HG02642 (cell line): Measurements from ENCODE around the gene UQCR11.
"Not testable (repeated sequence)": the region's sequence is repeated elsewhere in the genome, so short reads cannot be mapped to it uniquely, and the experiment has no call there.

Source experiments
- ATAC-seq: cut with Tn5 transposase; IDR thresholded peaks from one replicate; pipeline ENCODE4 v1.9.1; 2021; ENCODE audit warnings: mild to moderate bottlenecking; ENCODE audit not compliant: unreplicated experiment, poor library complexity

The UQCR11 gene

DNA sequence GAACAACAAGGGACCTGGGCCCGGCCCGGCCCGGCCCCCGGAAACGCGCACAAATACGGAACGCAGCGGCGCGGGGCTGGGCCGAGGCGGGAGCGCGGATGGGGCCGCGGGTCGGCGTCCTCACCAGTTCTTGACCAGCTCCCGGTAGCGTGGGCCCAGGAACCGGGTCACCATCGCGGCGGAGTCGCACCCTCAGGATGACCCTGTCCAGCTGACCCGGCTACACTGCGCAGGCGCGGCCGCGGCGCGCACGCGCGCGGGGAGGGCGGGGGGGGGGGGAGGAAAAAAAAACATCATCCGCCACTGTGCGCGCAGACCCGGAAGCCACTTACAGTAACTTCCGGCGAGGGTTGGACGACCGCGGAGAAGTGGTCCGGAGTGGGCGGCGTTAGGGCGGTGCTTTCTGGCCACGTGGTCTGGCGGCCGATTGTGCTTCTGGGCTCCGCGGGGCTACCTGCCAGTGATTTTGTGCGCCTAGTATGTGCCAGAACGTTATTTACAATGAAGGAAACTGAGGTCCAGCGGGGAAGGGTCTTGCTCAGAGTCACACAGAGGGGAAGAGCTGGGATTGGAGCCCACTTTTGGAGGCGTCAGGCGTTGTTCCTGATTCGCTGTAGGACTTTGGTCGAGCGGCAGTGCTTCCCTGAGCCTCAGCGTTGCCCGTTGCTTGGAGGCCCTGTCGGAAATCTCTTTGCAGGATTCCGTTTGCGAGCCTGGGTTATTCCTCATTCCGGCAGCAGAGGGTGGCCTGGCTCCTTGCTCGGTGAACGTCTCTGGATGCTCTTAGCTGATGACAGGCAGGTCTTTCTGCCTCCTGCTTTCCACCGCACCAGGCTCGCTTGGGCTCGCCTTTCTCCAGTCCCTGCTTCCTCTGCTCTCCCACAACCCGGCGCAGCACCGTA is at the start of gene UQCR11:
UQCR11 (minus strand) TSS at position 227 of the 902 bp plus-strand sequence; CDS start at position 174, 53 bp downstream.
- peak; percentile 85 for ATAC-seq

DNA sequence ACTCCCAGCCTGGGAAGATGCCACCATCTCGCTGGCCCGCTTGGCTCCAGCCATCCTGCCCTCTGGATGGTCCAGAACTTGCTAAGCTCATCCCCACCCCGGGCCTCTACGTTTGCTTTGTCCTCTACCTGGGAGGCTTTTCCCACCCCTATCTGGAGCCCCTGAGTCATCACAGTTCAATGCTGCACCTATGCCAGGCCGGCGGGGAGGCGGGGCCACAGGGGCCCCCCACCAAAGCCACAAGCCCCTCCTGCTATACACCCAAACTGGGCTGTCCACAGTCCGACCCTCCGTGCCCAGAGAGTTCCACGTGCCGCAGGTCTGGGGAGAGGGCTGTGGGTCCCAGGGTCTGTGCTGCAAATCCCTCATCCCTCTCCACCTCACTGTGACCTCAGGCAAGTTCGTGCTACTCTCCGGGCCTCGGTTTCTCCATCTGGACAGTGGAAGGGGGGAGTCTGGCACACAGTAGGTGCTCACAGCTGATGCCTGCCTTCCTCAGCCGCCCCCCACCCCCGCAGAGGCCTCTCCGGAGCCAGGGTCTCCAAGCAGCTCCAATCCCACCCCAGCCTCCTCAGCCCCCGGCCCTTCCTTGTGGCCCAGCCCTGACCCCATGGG is 49.0 kb upstream of the UQCR11 start:
- no peak for ATAC-seq

DNA sequence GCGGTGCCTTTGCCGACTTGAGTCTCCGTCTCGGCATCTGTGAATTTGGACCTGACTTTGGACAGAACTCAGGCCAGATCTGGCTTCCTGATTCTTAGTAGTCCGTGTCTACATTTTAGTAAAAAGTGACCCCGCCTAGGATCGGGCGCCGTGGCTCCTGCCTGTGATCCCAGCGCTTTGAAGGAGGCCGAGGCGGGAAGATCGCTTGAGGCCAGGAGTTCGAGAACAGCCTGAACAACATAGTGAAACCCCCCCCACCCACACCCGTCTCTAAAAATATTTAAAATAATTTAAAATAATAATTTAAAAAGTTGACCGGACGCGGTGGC is 48.0 kb upstream of the UQCR11 start:
- ATAC-seq: no peak

DNA sequence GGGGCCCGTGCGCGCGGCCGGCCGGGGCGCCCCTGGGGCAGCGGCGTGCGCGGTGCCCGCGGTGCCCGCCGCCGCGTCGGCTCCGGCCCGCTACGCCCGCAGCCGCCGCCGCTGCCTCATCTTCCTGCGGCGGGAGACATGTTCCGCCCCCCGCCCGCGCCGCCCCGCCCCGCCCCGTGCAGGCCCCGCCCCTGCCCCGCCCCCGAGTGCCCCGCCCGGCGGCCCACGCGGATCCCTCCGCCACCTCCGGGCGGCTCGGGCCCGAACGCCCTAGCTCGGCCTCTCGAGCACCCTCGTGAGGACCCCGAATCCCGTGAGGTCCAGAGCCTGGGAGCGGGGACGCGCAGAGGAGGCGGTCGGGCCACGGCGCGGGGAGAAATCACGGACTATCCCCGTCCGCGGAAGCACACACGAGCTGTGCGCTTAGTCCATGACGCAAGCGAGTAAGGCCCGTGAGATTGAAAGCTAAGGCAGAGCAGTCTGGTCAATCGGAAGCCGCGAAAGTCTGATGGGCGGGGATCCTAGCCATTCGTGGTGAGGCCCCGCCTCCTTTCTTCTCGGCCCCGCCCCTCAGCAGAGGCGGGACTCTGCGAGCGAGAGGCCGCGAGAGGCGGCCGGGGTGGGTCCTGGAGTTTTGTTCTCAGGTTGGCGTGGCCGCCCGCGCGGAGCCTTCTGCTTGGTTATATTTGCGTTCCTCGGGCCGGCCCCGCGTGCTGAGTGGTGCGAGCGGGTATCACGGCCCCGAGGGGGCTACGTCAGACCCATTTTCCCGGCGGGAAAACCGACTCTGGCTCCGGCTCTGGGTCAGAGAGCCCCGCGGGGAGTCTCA is 47.4 kb upstream of the UQCR11 start, which contains the start of gene TCF3:
TCF3 (minus strand) TSS at position 145 of the 829 bp plus-strand sequence. CDS start 2,367 bp downstream, outside the sequence.
- ATAC-seq: peak; percentile 73

DNA sequence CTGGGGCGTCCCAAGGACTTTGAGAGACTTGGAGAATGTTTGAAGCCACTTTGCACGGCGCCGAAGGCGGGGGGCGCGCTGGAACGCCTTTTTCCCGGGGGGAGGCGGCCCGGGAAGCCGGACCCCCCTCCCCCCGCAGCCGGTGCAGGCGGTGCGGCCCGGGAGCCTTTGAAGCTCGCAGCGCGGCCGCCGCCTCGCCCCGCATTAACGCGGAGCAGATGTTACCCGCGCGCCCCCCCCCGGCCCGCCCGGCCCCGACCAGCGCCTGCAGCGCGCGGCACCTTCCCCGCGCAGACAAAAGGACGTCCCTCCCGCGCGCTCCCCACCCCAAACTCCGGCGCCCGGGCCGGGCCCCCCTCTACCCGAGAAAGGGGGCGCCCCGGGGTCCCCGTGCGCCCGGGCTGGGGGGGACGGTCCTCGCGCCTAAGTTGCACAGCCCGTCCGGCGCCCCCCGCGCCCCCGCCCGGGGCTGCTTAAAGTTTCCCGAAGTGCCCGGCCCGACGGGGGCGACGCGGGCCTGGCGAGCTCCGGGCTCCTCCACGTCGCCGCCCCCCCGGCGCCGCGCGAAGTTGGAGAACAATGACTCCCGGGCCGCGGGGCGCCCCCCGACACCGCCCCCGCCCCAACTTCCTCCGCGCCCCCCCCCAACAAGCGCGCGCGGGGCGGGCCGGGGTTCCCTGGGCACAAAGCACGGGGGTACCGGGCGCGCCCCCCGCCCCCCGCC is 46.5 kb upstream of the UQCR11 start:
- ATAC-seq: peak; percentile 1

DNA sequence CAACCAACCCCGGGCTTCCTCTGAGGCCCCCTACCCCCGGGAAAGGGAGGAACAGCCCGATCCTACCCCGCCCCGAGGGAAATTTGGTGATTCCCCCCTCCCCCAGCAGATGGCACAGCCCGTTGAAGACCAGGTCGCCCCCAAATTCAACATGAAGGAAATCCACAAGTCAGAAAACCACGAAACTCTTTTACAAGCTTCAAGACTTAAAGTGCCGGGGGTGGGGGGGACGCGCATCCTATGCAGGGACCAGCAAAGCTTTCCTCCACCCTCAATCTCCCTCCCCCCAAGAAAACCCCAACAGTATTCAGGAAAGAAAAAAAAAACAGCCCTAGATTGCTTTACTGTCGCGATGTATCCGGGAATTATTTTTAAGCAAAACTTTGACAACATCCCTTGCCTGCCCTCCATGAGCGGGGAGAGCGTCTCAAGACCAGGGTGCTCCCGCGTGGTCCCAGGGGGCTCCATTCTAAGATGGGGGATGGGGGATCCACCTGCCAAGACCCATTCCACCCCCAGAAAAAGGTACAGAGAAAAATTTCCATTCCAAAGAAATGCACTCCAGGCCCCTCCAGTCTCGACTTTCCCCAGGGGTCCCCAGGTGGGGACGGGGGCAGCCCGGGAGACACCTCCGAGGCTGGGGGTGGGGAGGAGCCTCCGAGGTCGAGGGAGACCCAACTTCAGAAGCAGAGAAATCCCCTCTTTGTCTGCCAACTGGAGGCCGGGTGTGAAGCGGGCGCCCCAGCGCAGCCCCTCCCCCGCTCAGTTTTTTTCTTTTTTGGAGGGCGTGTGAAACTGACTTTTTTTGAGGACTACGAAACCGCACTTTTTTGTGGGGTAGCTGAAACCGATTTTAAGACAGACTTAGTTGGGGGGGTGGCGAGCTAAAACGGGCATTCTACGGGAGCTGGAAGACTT is 45.6 kb upstream of the UQCR11 start:
- ATAC-seq: no peak

DNA sequence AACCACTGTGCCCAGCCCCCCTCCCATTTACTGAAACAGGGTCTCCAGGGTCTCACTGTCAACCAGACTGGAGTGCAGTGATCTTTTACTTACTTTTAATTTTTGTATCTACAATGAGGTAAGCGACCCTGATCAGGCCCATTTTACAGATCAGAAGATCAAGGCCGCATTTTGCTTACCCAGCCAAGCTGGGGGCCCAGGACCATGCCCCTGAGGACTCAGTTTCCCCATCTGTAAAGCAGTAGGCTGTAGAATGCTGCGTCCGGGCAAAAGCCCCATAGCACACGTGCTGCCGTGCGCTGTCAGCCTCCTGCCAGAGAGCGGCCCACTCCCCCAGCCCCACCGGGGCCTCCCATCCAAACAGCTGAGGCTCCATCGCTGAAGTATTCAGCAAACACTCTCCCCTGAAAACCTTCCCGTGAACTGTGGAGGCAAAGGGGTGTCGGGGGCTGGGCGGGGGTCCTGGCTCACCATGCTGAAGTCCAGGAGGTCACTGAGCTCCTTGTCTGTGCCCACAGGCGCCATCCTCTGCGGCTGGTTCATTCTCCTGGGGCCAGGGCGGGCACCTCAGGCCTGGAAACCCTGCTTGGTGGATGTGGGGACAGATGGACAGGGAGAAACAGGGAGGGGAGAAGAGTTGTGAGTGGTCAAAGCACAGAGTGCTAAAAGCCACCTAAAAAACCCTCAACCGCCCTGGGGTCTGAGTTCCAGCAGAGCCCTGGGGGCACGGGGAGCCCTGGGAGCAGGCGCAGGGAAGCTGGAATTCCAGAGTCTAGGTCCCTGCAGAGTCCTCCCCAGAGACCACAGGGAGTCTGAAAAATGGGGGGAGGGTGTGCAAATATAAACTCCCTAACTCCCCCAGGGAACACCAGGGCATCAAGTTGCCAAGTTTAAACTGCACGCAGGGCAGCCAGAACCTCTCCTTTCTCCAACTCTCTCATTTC is 44.7 kb upstream of the UQCR11 start:
- no peak for ATAC-seq

DNA sequence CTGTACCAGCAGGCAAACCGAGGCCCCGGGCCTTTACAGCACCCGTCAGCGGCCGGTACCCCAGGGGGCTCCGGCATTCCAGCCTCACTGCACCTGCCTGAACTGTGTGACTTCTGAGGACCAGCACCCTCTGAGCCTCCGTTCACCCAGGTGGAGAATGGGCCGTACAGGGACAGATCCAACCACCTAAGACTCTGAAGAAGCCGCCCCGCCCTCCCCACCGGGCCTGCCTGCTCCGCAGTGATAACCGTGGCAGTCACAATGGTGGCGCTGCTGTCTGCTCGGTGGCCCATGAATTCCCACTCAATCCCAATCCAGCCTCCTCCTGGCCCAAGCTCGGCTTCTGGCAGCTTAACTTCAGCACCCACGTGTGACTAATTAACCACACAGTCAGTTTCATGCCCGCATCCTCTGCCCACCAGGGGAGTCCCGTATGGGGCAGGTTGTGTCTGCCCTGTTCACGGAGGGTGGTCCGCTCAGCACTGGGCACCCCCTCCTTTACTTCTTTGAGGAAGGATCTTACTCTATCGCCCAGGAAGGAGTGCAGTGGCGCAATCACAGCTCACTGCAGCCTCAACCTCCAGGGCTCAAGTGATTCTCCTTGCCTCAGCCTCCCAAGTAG is 43.8 kb upstream of the UQCR11 start:
- peak; percentile 1 for ATAC-seq

DNA sequence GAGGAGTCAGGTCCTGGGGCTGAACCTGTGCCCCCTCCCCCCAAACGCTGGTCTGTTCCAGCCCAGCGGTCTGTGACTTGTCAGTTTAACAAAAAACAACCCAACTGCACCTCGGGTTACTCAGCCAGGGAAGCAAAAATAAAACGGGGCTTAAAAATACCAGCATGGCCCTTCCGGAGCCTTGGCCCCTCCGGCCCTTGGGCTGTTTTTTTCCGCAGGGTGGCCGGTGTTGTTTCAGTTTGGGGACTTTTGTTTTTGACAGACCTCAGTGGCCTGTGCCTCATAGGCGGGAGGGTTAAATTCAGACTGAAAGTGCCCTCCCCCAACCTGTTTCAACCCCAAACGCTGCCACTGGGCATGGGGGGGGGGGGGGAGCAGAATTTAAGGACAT is 43.2 kb upstream of the UQCR11 start:
- peak; percentile 10 for ATAC-seq

DNA sequence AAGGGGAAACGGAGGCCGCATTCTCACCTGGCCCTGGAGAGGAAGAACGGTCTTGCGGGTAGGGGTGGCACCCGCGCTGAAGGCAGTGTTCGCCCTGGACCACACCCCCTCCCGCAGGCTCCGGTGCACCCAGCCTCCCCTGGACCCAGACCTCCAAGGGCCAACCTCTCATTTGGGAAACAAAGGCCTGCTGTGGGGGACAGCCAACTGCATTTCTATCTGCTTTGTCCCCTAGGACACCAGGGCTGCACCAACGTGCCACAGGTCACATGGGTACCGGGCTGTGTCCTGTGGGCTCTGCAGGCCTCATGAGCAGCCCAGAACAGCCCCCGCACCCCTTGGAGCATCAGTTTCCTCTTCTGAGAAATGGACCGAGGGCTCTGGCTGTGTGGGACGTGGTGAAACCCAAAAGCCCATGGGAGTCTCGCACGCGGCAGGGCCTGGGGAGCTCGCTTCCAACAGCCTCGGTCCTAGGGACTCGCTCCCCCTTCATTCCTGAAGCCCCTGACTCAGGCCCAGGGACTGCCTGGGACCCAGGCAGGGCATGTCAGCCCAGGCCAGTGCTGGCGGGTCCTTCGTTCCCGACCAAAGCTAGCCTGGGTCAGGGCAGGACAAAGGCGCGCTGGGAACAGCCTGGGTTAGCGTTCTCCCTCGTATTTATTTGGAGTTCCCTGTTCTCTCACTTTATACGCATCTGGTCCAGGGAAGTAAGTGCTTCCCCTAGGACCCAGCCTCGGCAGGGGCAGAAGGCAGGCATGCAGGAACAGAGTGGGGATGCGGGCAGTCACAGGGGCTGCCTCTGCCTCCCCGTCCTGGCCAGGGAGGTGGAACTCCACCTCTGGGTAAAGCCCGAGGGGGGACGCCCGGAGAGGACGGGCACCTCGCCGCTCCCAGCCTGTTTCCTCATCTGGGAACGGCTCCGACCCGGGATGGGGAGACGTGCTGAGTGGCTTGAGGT is 42.5 kb upstream of the UQCR11 start:
- no peak for ATAC-seq

DNA sequence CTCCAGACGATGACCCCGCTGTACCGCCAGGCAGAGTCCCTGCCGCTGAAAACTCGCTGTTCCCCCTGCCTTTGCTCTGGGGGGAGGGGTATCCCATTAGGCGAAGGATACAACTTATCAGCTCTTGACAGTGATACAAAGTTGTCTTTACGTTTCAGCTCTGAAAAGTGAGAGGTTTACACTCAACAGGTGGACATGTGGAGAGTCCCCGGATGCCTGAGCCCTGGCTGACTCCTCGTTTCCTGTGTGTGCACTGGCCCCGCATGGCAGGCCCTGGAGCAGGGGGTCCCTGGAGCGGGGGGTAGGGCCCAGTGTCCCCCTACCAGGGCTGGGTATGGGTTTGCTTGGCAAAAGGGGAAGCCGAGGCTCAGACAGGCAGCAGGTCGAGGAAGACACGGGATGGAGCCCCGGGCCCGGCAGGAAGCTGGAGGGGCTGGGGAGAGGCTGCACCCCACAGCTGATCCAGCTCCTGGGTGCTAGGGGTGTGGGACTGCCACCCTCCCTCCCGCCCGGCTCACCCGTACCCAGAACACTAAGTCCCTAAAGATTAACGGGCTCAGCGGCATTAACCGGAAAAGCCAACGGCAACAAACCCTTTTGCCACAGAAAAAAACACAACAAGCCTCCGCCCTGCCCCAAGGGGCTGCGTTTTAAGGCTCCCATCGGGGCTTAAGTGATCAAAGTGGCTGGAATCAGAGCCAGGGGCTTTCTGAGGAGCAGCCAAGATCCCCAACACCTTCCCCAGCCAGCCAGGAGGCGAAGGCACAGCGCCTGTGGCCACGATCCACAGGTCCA is 41.6 kb upstream of the UQCR11 start:
- ATAC-seq: no peak

DNA sequence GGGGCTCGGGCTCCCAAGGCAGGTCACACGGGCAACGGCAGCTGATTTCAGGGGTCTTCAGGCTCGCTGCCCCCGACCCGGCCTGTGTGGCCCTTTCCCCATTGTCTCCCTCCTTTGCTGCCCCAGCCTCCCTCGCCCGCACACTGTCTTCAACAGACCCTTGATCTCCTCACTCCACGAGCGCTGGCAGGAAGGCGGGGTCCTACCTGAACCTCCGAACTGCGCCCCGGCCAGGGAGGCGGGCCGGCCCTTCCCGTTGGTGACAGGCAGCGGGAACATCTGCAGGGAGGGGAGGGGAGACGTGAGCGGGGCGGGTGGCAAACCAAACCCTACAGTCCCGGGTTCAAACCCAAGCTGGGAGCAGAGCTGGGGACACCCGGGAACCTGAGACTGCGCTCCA is 40.9 kb upstream of the UQCR11 start:
- ATAC-seq: no peak

DNA sequence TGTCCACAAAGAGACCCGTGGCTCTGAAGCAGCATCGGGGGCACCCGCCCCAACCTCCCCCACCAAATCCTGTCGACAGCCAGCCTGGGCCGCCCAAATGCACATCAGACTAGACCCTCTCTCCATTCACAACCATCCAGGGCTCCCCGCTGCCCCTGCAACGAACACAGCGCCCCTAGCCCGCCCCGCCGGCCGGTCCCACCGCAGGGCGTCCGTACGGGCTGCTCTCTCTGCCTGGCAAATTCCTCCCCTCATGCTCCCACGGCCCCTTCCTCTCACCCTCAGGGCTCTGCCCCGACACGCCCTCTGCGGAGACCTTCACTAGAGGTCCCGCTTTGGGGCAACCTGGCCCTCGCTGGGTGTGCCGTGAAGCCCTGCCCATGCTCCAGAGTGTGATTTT is 40.0 kb upstream of the UQCR11 start:
- ATAC-seq: no peak

DNA sequence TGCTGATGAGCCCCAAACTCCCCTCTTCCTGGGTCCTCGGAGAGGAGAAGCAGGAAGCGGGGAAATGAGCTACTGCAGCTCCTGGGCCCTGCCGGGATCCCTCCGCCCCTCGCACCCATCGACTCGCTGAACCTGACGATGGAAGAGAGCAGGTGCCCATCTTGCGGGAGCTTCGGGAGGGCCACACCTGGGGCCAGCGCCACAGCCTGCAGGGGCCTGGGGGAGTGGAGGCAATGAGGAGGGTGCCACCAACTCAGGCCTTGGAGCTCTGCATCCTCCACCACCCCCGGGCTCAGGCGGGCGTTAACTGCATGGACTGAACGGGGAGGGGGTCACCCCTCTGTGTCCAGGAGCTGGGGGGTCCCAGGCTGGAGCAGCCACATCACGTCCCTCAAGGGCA is 38.8 kb upstream of the UQCR11 start:
- no peak for ATAC-seq

DNA sequence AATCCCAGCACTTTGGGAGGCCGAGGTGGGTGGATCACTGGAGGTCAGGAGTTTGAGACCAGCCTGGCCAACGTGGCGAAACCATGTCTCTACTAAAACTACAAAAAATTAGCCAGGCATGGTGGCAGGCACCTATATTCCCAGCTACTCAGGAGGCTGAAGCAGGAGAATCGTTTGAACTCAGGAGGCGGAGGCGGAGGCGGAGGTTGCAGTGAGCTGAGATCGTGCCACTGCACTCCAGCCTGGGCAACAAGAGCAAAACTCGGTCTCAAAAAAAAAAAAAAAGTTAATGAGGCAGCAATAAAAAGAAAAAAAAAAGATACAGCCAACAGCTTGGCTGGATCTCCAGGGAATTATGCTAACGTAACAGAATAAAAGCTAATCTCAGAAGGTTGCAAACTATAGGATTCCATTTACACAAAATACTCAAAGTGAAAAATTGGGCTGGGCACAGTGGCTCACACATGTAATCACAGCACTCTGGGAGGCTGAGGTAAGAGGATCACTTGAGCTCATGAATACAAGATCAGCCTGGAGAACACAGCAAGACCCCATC is 35.7 kb upstream of the UQCR11 start:
- not testable (repeated sequence) for ATAC-seq
